PC-3 (cell line): ENCODE measurements around the gene AHNAK2. TPM values are rescaled to one million over a fixed set of nuclear protein-coding genes. Genes with fewer than 3 reads are reported as not detected.
A peak's percentile ranks its signal among the peaks of the same experiment; 100 is the strongest.

ENCODE experiments used
- ATAC-seq: fragments of 200-7000 bp; cut with Tn5 transposase; 2 replicates; pipeline ENCODE4 v1.9.1; 2020; ENCODE audit warnings: mild to moderate bottlenecking, moderate library complexity
- BruUV-seq: library from RNA; stranded (reverse); fragments of 400-500 nt; replicated peaks from 2 replicates; lab custom pipeline; 2021; lab: Mats Ljungman, UMichigan
- CTCF ChIA-PET: fragments of 300-600 bp; sonication (Branson Sonifier 250); formaldehyde crosslinking; loops from one replicate; lab custom pipeline; 2022; ENCODE audit warnings: antibody characterized with exemption; lab: Charles Lee
- POLR2A ChIA-PET: fragments of 300-600 bp; sonication (Branson Sonifier 250); formaldehyde crosslinking; loops from one replicate; lab custom pipeline; 2022; ENCODE audit warnings: antibody characterized with exemption; ENCODE audit not compliant: unreplicated experiment; lab: Charles Lee
- DNase-seq: peaks from one replicate; pipeline ENCODE4 v3.0.0-alpha.2; 2015
- H2AFZ ChIP-seq: fragments of 300-600 bp; sonication (generic); 2 replicates; pipeline ENCODE4 v1.6.0; 2016; ENCODE audit warnings: antibody characterized with exemption, low read length
- H3F3A ChIP-seq: fragments of 300-600 bp; sonication (generic); one replicate; pipeline ENCODE4 v1.6.0; 2017; ENCODE audit warnings: antibody characterized with exemption, low read length, control low read depth, mild to moderate bottlenecking; ENCODE audit not compliant: unreplicated experiment
- H3K27ac ChIP-seq: fragments of 300-600 bp; sonication (generic); 2 replicates; pipeline ENCODE4 v1.5.1; 2016; ENCODE audit warnings: mild to moderate bottlenecking, low read length
- H3K27me3 ChIP-seq: fragments of 300-600 bp; sonication (generic); 2 replicates; pipeline ENCODE4 v1.6.1; 2016; ENCODE audit warnings: low read length, mixed read lengths
- H3K36me3 ChIP-seq: fragments of 300-600 bp; sonication (generic); 2 replicates; pipeline ENCODE4 v1.6.1; 2016; ENCODE audit warnings: low read depth, mixed run types, low read length, mixed read lengths
- H3K4me1 ChIP-seq: fragments of 300-600 bp; sonication (generic); 2 replicates; pipeline ENCODE4 v1.5.1; 2016; ENCODE audit warnings: low read length; ENCODE audit not compliant: insufficient read depth
- H3K4me2 ChIP-seq: fragments of 300-600 bp; sonication (generic); 2 replicates; pipeline ENCODE4 v1.6.0; 2016; ENCODE audit warnings: low read length
- H3K4me3 ChIP-seq: fragments of 300-600 bp; sonication (generic); 2 replicates; pipeline ENCODE4 v1.5.1; 2016; ENCODE audit warnings: mild to moderate bottlenecking, low read length, mixed read lengths
- H3K79me2 ChIP-seq: fragments of 300-600 bp; sonication (generic); 2 replicates; pipeline ENCODE4 v1.6.1; 2017; ENCODE audit warnings: low read length, mixed read lengths
- H3K9ac ChIP-seq: fragments of 300-600 bp; sonication (generic); 2 replicates; pipeline ENCODE4 v1.6.0; 2016; ENCODE audit warnings: mild to moderate bottlenecking, low read length
- H3K9me2 ChIP-seq: fragments of 300-600 bp; sonication (generic); replicated peaks from 2 replicates; pipeline ENCODE4 v1.6.1; 2016; ENCODE audit warnings: mixed run types, low read length, mixed read lengths
- H3K9me3 ChIP-seq: fragments of 300-600 bp; sonication (generic); 2 replicates; pipeline ENCODE4 v1.6.1; 2016; ENCODE audit warnings: low read length, mixed read lengths
- H4K20me1 ChIP-seq: fragments of 300-600 bp; sonication (generic); 2 replicates; pipeline ENCODE4 v1.6.1; 2016; ENCODE audit warnings: low read length, mixed read lengths
- EZH2 ChIP-seq: fragments of 300-600 bp; sonication (generic); IDR thresholded peaks from one replicate; pipeline ENCODE4 v1.6.1; 2017; ENCODE audit warnings: antibody characterized with exemption, mild to moderate bottlenecking, low read length; ENCODE audit not compliant: unreplicated experiment
- EZH2phosphoT487 ChIP-seq: fragments of 300-600 bp; sonication (generic); IDR thresholded peaks from 2 replicates; pipeline ENCODE4 v1.6.1; 2018; ENCODE audit warnings: mild to moderate bottlenecking, antibody characterized with exemption, low read length, borderline replicate concordance
- intact Hi-C: fragments of 100-400 bp; cut with micrococcal nuclease; formaldehyde crosslinking; loops from 2 replicates; pipeline ENCODE4 v1.9.0; 2023
- total RNA-seq: library from RNA; depleted of rRNA; stranded (reverse); fragments of >200 nt; gene quantifications from 2 replicates; pipeline ENCODE4 v1.2.3, GENCODE V29; 2014
- TF ChIP-seq, protein P1 (sequence below): fragments of 300-600 bp; sonication (generic); conservative IDR thresholded peaks from 2 replicates; pipeline ENCODE4 v1.5.1; 2017; ENCODE audit warnings: antibody characterized with exemption, low read depth, mild to moderate bottlenecking, low read length

AHNAK2 gene
- total RNA-seq, 1 experiment from 2014 or later: 25.0 TPM

DNA sequence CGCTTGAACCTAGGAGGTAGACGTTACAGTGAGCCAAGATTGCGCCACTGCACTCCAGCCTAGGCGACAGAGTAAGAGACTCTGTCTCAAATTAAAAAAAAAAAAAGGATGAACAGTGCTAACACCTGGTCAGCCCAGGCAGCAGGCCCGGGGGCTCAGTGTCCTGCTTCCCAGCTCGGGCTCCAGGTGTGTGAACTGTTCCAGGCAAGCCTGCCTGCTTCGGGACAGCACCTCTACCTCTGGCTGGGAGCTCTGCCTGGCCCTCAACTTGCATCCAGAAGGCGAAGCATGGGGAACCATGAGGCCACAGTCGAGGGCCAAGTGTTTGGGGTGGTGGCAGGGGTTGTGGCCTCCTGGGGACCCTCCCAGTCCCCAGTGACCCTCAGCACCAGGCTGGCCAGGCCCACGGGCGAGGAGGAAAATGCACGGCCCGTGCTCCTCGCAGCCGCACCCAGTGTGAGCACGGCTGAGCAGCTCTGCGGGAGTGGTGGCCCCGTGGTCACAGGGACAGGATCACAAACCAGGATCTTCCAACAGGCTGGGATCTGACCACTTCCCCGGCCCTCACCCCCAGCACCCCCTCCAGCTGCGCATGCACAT, 27.3 kb upstream of the AHNAK2 start:
- H3K9ac ChIP-seq: no peak overlapping the region
- H3K4me2 ChIP-seq: no peak overlapping the region
- intact Hi-C loops: no loop called here
- H3K9me2 ChIP-seq: no peaks in the 10 kb centered on the region
- peaks cover 41% of the 10 kb centered on the region for H4K20me1 ChIP-seq
- H2AFZ ChIP-seq: no peak overlapping the region
- H3K27ac ChIP-seq: no peak overlapping the region
- ChIA-PET POLR2A (no interaction called here), CTCF (no interaction called here)
- H3K27me3 ChIP-seq: no peaks in the 10 kb centered on the region
- ATAC-seq: peak; percentile 19
- no peak overlapping the region for H3K4me3 ChIP-seq
- no peaks in the 10 kb centered on the region for H3F3A ChIP-seq
- no peaks in the 10 kb centered on the region for H3K9me3 ChIP-seq
- peaks cover 22% of the 10 kb centered on the region for H3K36me3 ChIP-seq
- H3K79me2 ChIP-seq: peaks cover 23% of the 10 kb centered on the region
- BruUV-seq: no TSS peak
- H3K4me1 ChIP-seq: peaks cover 11% of the 10 kb centered on the region
- TF ChIP-seq, protein P1, sequence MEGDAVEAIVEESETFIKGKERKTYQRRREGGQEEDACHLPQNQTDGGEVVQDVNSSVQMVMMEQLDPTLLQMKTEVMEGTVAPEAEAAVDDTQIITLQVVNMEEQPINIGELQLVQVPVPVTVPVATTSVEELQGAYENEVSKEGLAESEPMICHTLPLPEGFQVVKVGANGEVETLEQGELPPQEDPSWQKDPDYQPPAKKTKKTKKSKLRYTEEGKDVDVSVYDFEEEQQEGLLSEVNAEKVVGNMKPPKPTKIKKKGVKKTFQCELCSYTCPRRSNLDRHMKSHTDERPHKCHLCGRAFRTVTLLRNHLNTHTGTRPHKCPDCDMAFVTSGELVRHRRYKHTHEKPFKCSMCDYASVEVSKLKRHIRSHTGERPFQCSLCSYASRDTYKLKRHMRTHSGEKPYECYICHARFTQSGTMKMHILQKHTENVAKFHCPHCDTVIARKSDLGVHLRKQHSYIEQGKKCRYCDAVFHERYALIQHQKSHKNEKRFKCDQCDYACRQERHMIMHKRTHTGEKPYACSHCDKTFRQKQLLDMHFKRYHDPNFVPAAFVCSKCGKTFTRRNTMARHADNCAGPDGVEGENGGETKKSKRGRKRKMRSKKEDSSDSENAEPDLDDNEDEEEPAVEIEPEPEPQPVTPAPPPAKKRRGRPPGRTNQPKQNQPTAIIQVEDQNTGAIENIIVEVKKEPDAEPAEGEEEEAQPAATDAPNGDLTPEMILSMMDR: no peak
- TF ChIP-seq EZH2 (no peak), EZH2phosphoT487 (no peak)
- DNase-seq: no peak

DNA sequence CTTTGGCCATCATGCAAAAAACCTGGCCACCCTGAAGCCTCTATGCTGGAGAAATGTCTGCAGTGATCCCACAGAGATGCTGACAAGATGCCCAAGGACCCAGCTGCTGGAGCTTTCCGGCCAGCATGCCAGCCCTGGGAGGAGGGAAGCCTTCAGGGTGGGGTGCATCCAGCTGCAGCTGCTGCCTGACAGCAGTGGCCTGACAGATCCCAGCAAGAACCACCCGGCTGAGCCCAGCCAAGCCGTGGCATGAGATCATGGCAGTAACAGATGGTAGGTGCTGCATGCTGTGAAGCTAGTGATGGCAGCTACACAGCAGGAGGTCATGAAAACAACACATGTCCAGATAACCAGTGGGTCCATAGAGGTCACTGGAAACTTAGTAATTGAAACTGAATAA, 21.2 kb upstream of the AHNAK2 start:
- no peak overlapping the region for H3K27ac ChIP-seq
- no peaks in the 10 kb centered on the region for H3K79me2 ChIP-seq
- no peak overlapping the region for H3K4me2 ChIP-seq
- intact Hi-C loops: no loop called here
- DNase-seq (no peak), ATAC-seq (no peak)
- no peak overlapping the region for H3K4me3 ChIP-seq
- no peaks in the 10 kb centered on the region for H3K27me3 ChIP-seq
- H3K9ac ChIP-seq: no peak overlapping the region
- no peaks in the 10 kb centered on the region for H3K9me2 ChIP-seq
- TF ChIP-seq EZH2phosphoT487: no peak
- TF ChIP-seq EZH2: no peak
- TF ChIP-seq, protein P1: no peak
- no TSS peak for BruUV-seq
- ChIA-PET POLR2A (interaction anchor here (0.6 kb wide), 1 partner anchor 22 kb away, joined by 4 read pairs; the partner anchor contains the start of gene CDCA4), CTCF (no interaction called here)
- no peaks in the 10 kb centered on the region for H3F3A ChIP-seq
- no peaks in the 10 kb centered on the region for H4K20me1 ChIP-seq
- H3K36me3 ChIP-seq: peaks cover 10% of the 10 kb centered on the region; the same call in 1 of the 2 replicates
- H3K4me1 ChIP-seq: peaks cover 5% of the 10 kb centered on the region
- H2AFZ ChIP-seq: no peak overlapping the region
- H3K9me3 ChIP-seq: no peaks in the 10 kb centered on the region

DNA sequence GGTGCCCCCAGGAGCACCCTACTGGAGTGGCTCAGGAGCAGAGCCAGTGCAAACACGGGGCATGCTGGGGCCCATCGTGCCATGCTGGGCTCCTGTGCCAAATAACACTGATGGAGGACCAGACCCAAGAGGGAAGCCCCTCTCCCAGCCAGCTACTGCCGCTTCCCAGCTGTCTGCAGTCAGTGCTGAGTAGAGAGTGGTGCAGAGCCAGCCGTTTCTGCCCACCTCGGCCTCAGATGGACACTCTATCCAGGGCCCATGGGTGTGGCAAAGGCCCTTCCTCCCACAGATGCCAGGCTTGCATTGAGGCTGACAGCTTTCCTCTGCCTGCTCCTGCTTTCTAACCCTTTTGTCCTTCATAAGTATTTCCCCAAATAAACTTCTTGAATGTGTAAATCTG, 20.6 kb upstream of the AHNAK2 start:
- H3K27ac ChIP-seq: no peak overlapping the region
- no peaks in the 10 kb centered on the region for H3K79me2 ChIP-seq
- H2AFZ ChIP-seq: no peak overlapping the region
- H3K9me2 ChIP-seq: no peaks in the 10 kb centered on the region
- intact Hi-C loops: no loop called here
- H3F3A ChIP-seq: no peaks in the 10 kb centered on the region
- H3K36me3 ChIP-seq: peaks cover 10% of the 10 kb centered on the region; the same call in 1 of the 2 replicates
- BruUV-seq: no TSS peak
- no peaks in the 10 kb centered on the region for H4K20me1 ChIP-seq
- no peaks in the 10 kb centered on the region for H3K27me3 ChIP-seq
- ATAC-seq (no peak), DNase-seq (no peak)
- TF ChIP-seq EZH2 (no peak), EZH2phosphoT487 (no peak)
- TF ChIP-seq, protein P1: no peak
- ChIA-PET CTCF (interaction anchor here (0.7 kb wide), 1 partner anchor 65 kb away, joined by 3 read pairs; no protein-coding TSS in a partner anchor), POLR2A (no interaction called here)
- H3K9ac ChIP-seq: no peak overlapping the region
- H3K9me3 ChIP-seq: no peaks in the 10 kb centered on the region
- no peaks in the 10 kb centered on the region for H3K4me1 ChIP-seq
- H3K4me3 ChIP-seq: no peak overlapping the region
- no peak overlapping the region for H3K4me2 ChIP-seq
